ENCODE data around the gene CYP2A6.
"Not testable (repeated sequence)": the region's sequence is repeated elsewhere in the genome, so short reads cannot be mapped to it uniquely, and the experiment has no call there.

CYP2A6 gene

DNA sequence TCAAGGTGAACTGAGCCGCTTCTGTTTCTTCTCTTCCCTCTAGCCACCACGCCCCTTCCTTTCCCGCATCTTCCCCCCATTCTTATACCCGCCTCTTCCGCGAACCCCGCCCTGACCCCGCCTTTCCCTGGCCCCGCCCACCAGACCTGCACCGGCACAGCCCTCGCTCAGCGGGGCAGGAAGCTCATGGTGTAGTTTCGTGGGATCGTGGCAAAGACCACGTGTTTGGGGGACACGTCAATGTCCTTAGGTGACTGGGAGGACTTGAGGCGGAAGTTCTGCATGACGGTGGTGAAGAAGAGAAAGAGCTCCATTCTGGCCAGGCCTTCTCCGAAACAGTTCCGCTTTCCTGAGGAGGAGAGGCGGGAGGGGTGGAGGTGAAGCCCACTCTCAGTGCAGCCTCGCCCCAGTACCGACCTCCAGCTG is 25.3 kb upstream of the CYP2A6 start:
- H3K4me1 ChIP-seq (ENCODE audit: control insufficient read depth, insufficient read depth, low read length); H3K9me3 ChIP-seq (ENCODE audit: control insufficient read depth, low read length); H3K27ac ChIP-seq (ENCODE audit: insufficient read depth, low read depth, low read length, poor library complexity, severe bottlenecking); H3K4me3 ChIP-seq (ENCODE audit: insufficient read depth, low read depth, low read length); H3K27me3 ChIP-seq (ENCODE audit: control insufficient read depth, insufficient read depth, low read length, poor library complexity, severe bottlenecking); H3K36me3 ChIP-seq (ENCODE audit: control insufficient read depth, insufficient read depth, low read length): not testable (repeated sequence)
- 28 to 30% methylated on average over 16 to 17 of the region's 23 CpGs for WGBS, 2 experiments

- H3K4me1 ChIP-seq (ENCODE audit: control insufficient read depth, insufficient read depth, low read length); H3K27ac ChIP-seq (ENCODE audit: insufficient read depth, low read depth, low read length, poor library complexity, severe bottlenecking); H3K27me3 ChIP-seq (ENCODE audit: control insufficient read depth, insufficient read depth, low read length, poor library complexity, severe bottlenecking); H3K36me3 ChIP-seq (ENCODE audit: control insufficient read depth, insufficient read depth, low read length); H3K4me3 ChIP-seq (ENCODE audit: insufficient read depth, low read depth, low read length); H3K9me3 ChIP-seq (ENCODE audit: control insufficient read depth, low read length): not testable (repeated sequence)
- 81 to 92% methylated on average over 1 to 2 of the region's 4 CpGs for WGBS, 2 experiments
Measured at GRCh38 chr19:40874874-40875273, 24.6 kb upstream of the CYP2A6 start.

- H3K4me1 ChIP-seq (ENCODE audit: control insufficient read depth, insufficient read depth, low read length); H3K9me3 ChIP-seq (ENCODE audit: control insufficient read depth, low read length); H3K4me3 ChIP-seq (ENCODE audit: insufficient read depth, low read depth, low read length); H3K27ac ChIP-seq (ENCODE audit: insufficient read depth, low read depth, low read length, poor library complexity, severe bottlenecking); H3K27me3 ChIP-seq (ENCODE audit: control insufficient read depth, insufficient read depth, low read length, poor library complexity, severe bottlenecking); H3K36me3 ChIP-seq (ENCODE audit: control insufficient read depth, insufficient read depth, low read length): not testable (repeated sequence)
- 84% methylated on average over 2 of the region's 2 CpGs for WGBS, 2 experiments
Measured at GRCh38 chr19:40873873-40874272, 23.6 kb upstream of the CYP2A6 start.

GRCh38 chr19:40872209-40872608 is 22.0 kb upstream of the CYP2A6 start:
- no peak overlapping the region for H3K4me3 ChIP-seq (ENCODE audit: insufficient read depth, low read depth, low read length)
- no peaks in the 10 kb centered on the region for H3K36me3 ChIP-seq (ENCODE audit: control insufficient read depth, insufficient read depth, low read length)
- H3K27me3 ChIP-seq (ENCODE audit: control insufficient read depth, insufficient read depth, low read length, poor library complexity, severe bottlenecking): no peaks in the 10 kb centered on the region
- H3K27ac ChIP-seq (ENCODE audit: insufficient read depth, low read depth, low read length, poor library complexity, severe bottlenecking): no peak overlapping the region
- no peaks in the 10 kb centered on the region for H3K4me1 ChIP-seq (ENCODE audit: control insufficient read depth, insufficient read depth, low read length)
- H3K9me3 ChIP-seq (ENCODE audit: control insufficient read depth, low read length): no peaks in the 10 kb centered on the region
- WGBS, 2 experiments: 87 to 92% methylated on average over 2 of the region's 2 CpGs

GRCh38 chr19:40867701-40868100 is 17.5 kb upstream of the CYP2A6 start:
- Histone ChIP-seq H3K36me3 (ENCODE audit: control insufficient read depth, insufficient read depth, low read length) (no peaks in the 10 kb centered on the region), H3K4me1 (ENCODE audit: control insufficient read depth, insufficient read depth, low read length) (no peaks in the 10 kb centered on the region), H3K9me3 (ENCODE audit: control insufficient read depth, low read length) (no peaks in the 10 kb centered on the region), H3K4me3 (ENCODE audit: insufficient read depth, low read depth, low read length) (no peak overlapping the region), H3K27ac (ENCODE audit: insufficient read depth, low read depth, low read length, poor library complexity, severe bottlenecking) (no peak overlapping the region), H3K27me3 (ENCODE audit: control insufficient read depth, insufficient read depth, low read length, poor library complexity, severe bottlenecking) (no peaks in the 10 kb centered on the region)
- 89 to 97% methylated on average over 6 to 7 of the region's 7 CpGs for WGBS, 2 experiments

- WGBS, 2 experiments: 89 to 96% methylated on average over 7 to 9 of the region's 9 CpGs
- not testable (repeated sequence) for H3K4me3 ChIP-seq (ENCODE audit: insufficient read depth, low read depth, low read length); H3K27ac ChIP-seq (ENCODE audit: insufficient read depth, low read depth, low read length, poor library complexity, severe bottlenecking)
Measured at GRCh38 chr19:40864739-40865496, 14.7 kb upstream of the CYP2A6 start.

GRCh38 chr19:40862785-40863184 is 12.5 kb upstream of the CYP2A6 start:
- 93 to 95% methylated on average over 4 of the region's 4 CpGs for WGBS, 2 experiments
- Histone ChIP-seq H3K4me1 (ENCODE audit: control insufficient read depth, insufficient read depth, low read length) (no peaks in the 10 kb centered on the region), H3K36me3 (ENCODE audit: control insufficient read depth, insufficient read depth, low read length) (no peaks in the 10 kb centered on the region), H3K4me3 (ENCODE audit: insufficient read depth, low read depth, low read length) (no peak overlapping the region), H3K9me3 (ENCODE audit: control insufficient read depth, low read length) (no peaks in the 10 kb centered on the region), H3K27me3 (ENCODE audit: control insufficient read depth, insufficient read depth, low read length, poor library complexity, severe bottlenecking) (no peaks in the 10 kb centered on the region), H3K27ac (ENCODE audit: insufficient read depth, low read depth, low read length, poor library complexity, severe bottlenecking) (no peak overlapping the region)

More at GRCh38 chr19:40864739-40865496, 14.7 kb upstream of the CYP2A6 start:
- H3K4me1 ChIP-seq (ENCODE audit: control insufficient read depth, insufficient read depth, low read length); H3K9me3 ChIP-seq (ENCODE audit: control insufficient read depth, low read length); H3K36me3 ChIP-seq (ENCODE audit: control insufficient read depth, insufficient read depth, low read length); H3K27me3 ChIP-seq (ENCODE audit: control insufficient read depth, insufficient read depth, low read length, poor library complexity, severe bottlenecking): not testable (repeated sequence)

DNA sequence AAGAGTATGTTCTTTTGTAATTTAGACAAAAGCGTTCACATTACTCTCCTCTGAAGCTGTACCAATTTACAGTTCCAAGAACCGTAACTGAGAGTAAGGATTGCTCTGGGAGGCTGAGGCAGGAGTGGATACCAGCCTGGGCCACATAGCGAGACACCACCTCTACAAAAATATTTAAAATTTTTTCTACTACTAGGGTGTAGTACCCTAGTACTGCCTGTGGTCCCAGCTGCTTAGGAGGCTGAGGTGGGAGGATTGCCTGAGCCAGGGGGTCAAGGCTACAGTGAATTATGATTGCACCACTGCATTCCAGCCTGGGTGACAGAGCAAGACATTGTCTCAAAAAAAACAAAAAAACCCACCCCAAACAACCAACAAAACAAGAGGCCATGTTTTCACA is 12.1 kb upstream of the CYP2A6 start:
- no peak overlapping the region for H3K27ac ChIP-seq (ENCODE audit: insufficient read depth, low read depth, low read length, poor library complexity, severe bottlenecking)
- H3K4me1 ChIP-seq (ENCODE audit: control insufficient read depth, insufficient read depth, low read length): no peaks in the 10 kb centered on the region
- 92 to 100% methylated on average over 2 to 3 of the region's 3 CpGs for WGBS, 2 experiments
- no peaks in the 10 kb centered on the region for H3K36me3 ChIP-seq (ENCODE audit: control insufficient read depth, insufficient read depth, low read length)
- no peak overlapping the region for H3K4me3 ChIP-seq (ENCODE audit: insufficient read depth, low read depth, low read length)
- H3K27me3 ChIP-seq (ENCODE audit: control insufficient read depth, insufficient read depth, low read length, poor library complexity, severe bottlenecking): no peaks in the 10 kb centered on the region
- no peaks in the 10 kb centered on the region for H3K9me3 ChIP-seq (ENCODE audit: control insufficient read depth, low read length)

GRCh38 chr19:40858109-40858508 is 7.9 kb upstream of the CYP2A6 start:
- no peak overlapping the region for H3K4me3 ChIP-seq (ENCODE audit: insufficient read depth, low read depth, low read length)
- WGBS, 2 experiments: 88 to 91% methylated on average over 5 of the region's 5 CpGs
- no peaks in the 10 kb centered on the region for H3K27me3 ChIP-seq (ENCODE audit: control insufficient read depth, insufficient read depth, low read length, poor library complexity, severe bottlenecking)
- no peaks in the 10 kb centered on the region for H3K36me3 ChIP-seq (ENCODE audit: control insufficient read depth, insufficient read depth, low read length)
- H3K9me3 ChIP-seq (ENCODE audit: control insufficient read depth, low read length): no peaks in the 10 kb centered on the region
- H3K27ac ChIP-seq (ENCODE audit: insufficient read depth, low read depth, low read length, poor library complexity, severe bottlenecking): no peak overlapping the region
- no peaks in the 10 kb centered on the region for H3K4me1 ChIP-seq (ENCODE audit: control insufficient read depth, insufficient read depth, low read length)

DNA sequence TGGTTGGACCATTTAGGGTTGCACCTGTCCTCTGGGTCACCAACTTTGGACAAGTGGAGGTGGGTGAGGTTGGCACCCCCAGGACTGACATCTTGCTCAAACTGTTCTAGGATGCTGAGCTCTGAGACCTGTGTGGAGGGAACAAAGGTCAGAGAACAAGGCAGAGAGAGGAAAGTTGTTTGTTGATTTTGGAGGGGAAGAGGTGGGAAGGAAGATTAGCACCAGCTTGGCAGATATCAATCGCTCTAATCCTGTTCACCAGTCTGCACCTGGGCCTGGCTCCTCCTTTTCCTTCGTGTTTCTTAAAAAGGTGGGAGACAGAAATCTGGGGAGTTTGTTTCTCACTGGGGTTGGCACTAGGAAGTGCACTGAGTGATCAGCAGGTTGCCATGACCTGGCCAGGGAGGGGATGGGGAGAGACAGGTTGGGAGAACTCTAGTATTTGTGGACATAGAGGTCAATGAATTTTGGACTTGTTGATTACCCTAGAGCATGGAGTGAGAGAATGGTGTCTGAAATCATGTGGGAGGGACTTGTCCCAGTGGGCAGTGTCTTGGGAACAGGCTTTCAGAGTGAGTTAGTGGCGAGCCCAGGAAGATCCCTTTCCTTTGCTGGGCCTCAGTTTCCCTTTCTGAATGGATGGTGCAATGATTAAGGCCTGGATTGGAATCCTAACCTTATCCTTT is 2.4 kb upstream of the CYP2A6 start:
- H3K4me3 ChIP-seq (ENCODE audit: insufficient read depth, low read depth, low read length); H3K36me3 ChIP-seq (ENCODE audit: control insufficient read depth, insufficient read depth, low read length); H3K27ac ChIP-seq (ENCODE audit: insufficient read depth, low read depth, low read length, poor library complexity, severe bottlenecking); H3K9me3 ChIP-seq (ENCODE audit: control insufficient read depth, low read length); H3K4me1 ChIP-seq (ENCODE audit: control insufficient read depth, insufficient read depth, low read length): not testable (repeated sequence)
- peaks cover 27% of the 10 kb centered on the region for H3K27me3 ChIP-seq (ENCODE audit: control insufficient read depth, insufficient read depth, low read length, poor library complexity, severe bottlenecking)
- WGBS, 2 experiments: 77 to 83% methylated on average over 2 of the region's 3 CpGs

All from ectodermal cell (in vitro differentiated cells).